ENCODE measurements around the gene PABPN1.

Gene PABPN1

GRCh38 chr14:23355871-23356435 is 34.7 kb downstream of the PABPN1 start:
- DNase-seq (ENCODE audit: insufficient read length, low spot score), result no peak
- FAIRE-seq, result no peak

- FAIRE-seq (no peak), DNase-seq (ENCODE audit: insufficient read length, low spot score) (no peak)
Observed at GRCh38 chr14:23356662-23357061, 35.4 kb downstream of the PABPN1 start.

- no peak for DNase-seq (ENCODE audit: insufficient read length, low spot score)
- FAIRE-seq, result no peak
Observed at GRCh38 chr14:23357261-23357660, 36.0 kb downstream of the PABPN1 start.

- FAIRE-seq (no peak), DNase-seq (ENCODE audit: insufficient read length, low spot score) (no peak)
Observed at GRCh38 chr14:23358042-23358441, 36.8 kb downstream of the PABPN1 start.

- DNase-seq (ENCODE audit: insufficient read length, low spot score) (no peak), FAIRE-seq (no peak)
Observed at GRCh38 chr14:23358553-23359166, 37.4 kb downstream of the PABPN1 start.

- DNase-seq (ENCODE audit: insufficient read length, low spot score) (no peak), FAIRE-seq (no peak)
Observed at GRCh38 chr14:23359167-23359626, 37.9 kb downstream of the PABPN1 start.

- DNase-seq (ENCODE audit: insufficient read length, low spot score), result no peak
- FAIRE-seq, result no peak
Observed at GRCh38 chr14:23359722-23360447, 38.6 kb downstream of the PABPN1 start.

GRCh38 chr14:23360496-23360895 is 39.2 kb downstream of the PABPN1 start:
- FAIRE-seq (no peak), DNase-seq (ENCODE audit: insufficient read length, low spot score) (no peak)

GRCh38 chr14:23361320-23361719 is 40.1 kb downstream of the PABPN1 start:
- peak; percentile 65 for FAIRE-seq
- DNase-seq (ENCODE audit: insufficient read length, low spot score), result no peak

- FAIRE-seq, result no peak
- DNase-seq (ENCODE audit: insufficient read length, low spot score), result no peak
Observed at GRCh38 chr14:23361763-23362162, 40.5 kb downstream of the PABPN1 start.

- no peak for DNase-seq (ENCODE audit: insufficient read length, low spot score)
- no peak for FAIRE-seq
Observed at GRCh38 chr14:23362200-23362599, 40.9 kb downstream of the PABPN1 start.

- no peak for DNase-seq (ENCODE audit: insufficient read length, low spot score)
- no peak for FAIRE-seq
Observed at GRCh38 chr14:23364164-23365035, 43.1 kb downstream of the PABPN1 start.

GRCh38 chr14:23365036-23365731 is 43.9 kb downstream of the PABPN1 start, which contains the start of gene EFS:
Gene EFS (minus strand): TSS chr14:23365172. CDS start chr14:23365025, 147 bp downstream.
- FAIRE-seq (no peak), DNase-seq (ENCODE audit: insufficient read length, low spot score) (no peak)

GRCh38 chr14:23365732-23366425 is 44.6 kb downstream of the PABPN1 start:
- FAIRE-seq, result no peak
- DNase-seq (ENCODE audit: insufficient read length, low spot score), result no peak

GRCh38 chr14:23366426-23366921 is 45.2 kb downstream of the PABPN1 start:
- DNase-seq (ENCODE audit: insufficient read length, low spot score) (no peak), FAIRE-seq (no peak)

GRCh38 chr14:23370221-23370620 is 49.0 kb downstream of the PABPN1 start:
- FAIRE-seq (no peak), DNase-seq (ENCODE audit: insufficient read length, low spot score) (no peak)

- DNase-seq (ENCODE audit: insufficient read length, low spot score), result no peak
- FAIRE-seq, result no peak
Observed at GRCh38 chr14:23371865-23372264, 50.6 kb downstream of the PABPN1 start.

GRCh38 chr14:23372509-23372908 is 51.3 kb downstream of the PABPN1 start, which contains the start of gene IL25:
Gene IL25 (plus strand): TSS chr14:23372809.
- no peak for FAIRE-seq
- DNase-seq (ENCODE audit: insufficient read length, low spot score), result no peak

- FAIRE-seq, result no peak
- DNase-seq (ENCODE audit: insufficient read length, low spot score), result no peak
Observed at GRCh38 chr14:23373041-23373440, 51.8 kb downstream of the PABPN1 start.
